ENCODE measurements around the gene PPIA.
"Not testable (repeated sequence)": the region's sequence is repeated elsewhere in the genome, so short reads cannot be mapped to it uniquely, and the experiment has no call there.

The PPIA gene

GRCh38 chr7:44764665-44765578, 31.6 kb upstream of the PPIA start:
- no peak for DNase-seq

DNA sequence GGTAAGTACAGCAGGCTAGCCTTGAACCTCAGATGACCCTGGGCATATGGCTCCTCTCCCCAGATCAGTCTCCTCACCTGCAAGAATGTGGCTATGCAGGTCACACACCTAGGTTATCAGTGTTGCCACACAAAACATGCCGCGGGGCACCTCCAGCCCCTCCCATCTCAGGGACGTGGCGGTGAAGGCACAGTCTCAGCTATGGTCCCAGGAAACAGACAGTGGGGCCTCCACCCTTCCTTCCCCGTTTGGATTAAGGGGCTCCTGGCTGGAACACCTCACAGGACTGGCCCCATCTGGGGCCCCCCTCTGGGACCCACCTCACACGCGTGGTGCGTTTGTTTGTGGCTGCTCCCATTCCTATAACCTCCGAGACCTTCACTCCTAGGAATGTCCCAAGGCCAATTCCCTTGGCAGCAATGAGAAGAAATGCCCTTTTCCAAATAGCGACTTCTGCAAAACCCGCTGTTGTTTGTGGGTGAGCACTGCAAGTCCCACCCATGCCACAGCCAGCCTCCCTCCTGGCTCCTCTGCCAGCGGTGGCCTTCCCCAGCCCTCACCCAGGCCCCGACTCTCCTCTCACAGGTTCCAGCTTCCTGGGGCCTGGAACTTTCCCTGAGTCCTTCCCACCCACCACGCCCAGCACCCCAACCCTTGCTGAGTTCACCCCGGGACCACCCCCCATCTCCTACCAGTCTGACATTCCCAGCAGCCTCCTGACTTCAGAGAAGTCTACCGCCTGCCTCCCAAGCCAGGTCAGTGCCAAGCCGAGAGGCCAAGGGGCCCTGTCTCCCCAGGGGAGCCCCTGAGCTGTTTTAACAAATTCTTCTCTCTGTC, 30.7 kb upstream of the PPIA start:
- DNase-seq: no peak

GRCh38 chr7:44766416-44766801, 30.1 kb upstream of the PPIA start:
- DNase-seq: no peak

- no peak for DNase-seq
These were observed 29.2 kb upstream of the PPIA start for GRCh38 chr7:44767134-44767911.

DNA sequence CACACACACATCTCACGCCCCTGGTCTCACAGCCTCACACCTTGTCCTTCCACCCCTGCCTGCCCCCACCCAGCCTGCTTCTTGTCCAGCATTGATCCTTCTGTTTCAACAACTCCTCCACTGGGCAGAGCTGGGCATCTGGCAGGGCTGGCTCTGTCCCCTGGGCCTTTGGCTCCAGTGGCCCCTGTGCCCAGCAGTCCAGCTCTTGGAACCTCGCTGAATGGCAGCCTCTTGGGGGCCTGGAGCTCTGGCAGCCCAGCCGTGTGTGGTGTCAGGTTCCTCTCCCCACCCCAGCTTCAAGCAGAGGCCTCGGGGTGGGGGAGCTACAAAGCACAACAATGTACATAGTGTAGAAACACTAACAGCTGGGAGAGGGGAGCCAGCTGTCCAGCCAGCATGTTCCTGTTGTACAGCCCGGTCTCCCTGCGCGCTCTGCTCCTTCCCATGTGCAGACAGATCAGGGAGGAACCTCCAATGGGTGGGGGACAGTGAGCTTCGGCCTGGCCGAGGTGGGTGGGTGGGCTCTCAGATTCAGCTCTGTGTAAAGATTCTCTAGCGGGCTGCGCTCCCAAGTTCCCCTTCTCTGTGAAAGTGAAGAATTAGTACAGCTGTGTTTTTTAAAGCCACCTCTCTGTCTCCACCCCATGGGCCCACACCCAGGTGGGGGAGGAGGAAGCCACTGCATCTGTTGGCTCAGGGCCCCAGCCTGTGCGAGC, 28.4 kb upstream of the PPIA start:
- peak in 1 of 2 experiments; percentile 13 for DNase-seq

- no peak for DNase-seq
These were observed 27.7 kb upstream of the PPIA start for GRCh38 chr7:44768628-44769371.

DNA sequence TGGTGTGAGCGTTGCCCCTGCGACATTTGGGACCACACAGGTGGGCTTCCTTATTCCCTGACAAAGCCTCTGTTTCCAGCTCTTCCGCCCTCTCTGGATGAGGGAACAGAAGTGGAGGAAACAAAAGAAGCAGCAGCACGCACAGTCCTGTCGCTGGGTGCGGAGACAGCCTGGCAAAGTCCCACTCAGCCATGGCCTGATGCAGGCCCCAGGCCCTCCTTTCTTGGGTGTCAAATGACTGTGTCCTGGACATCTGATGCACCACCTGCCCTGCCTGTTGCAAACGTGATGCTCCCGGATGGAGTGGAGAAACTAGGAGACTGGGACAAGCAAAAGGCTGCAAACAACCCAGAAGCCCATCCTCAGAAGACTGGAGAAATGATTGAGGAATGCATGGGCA, 27.1 kb upstream of the PPIA start:
- DNase-seq: no peak

DNA sequence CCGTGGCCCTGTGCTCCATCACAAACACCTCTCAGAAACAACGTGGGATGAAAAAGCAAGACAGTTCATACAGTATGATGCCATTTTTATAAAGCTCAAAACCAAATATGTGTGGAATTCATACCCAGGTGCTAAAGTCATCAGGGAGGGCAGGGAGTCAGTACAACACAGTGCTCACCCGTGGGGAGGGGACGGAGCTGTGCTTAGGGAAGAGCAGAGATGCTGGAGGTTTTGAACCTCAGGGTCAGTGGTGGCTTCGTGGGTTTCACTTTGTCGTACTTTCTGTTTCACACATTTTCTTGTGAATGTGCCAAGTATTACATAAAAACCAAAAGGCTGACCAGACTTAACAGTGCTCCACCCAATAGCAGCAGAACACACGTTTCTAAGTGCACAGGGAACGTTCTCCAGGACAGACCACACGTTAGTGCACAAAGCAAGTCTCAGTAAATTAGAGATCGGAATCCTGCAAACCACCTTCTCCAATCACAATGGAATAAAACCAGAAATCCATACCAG, 26.6 kb upstream of the PPIA start:
- peak in 1 of 2 experiments; percentile 29 for DNase-seq

GRCh38 chr7:44771358-44771757, 25.1 kb upstream of the PPIA start:
- no peak for DNase-seq

DNA sequence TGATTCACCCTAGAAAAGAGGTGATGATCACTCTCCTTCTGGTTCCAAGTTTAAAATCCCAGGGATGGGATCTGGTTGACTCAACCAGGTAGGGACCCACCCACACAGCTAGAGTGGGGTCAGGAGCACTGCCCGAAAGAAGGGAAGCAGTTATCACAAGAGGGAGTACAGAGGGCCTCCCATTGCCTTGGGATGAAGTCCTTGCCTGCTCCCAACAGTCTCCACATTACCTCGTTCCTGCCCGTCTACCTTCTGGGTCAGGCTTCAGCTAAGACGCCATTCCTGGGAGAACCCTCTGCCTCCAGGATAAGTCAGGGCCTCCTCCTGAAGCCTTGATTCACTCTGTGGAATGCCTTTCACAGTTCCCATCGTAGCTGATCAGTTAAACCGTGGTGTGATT, 24.0 kb upstream of the PPIA start:
- DNase-seq: no peak

GRCh38 chr7:44772867-44773266, 23.6 kb upstream of the PPIA start:
- no peak for DNase-seq

GRCh38 chr7:44774486-44774885, 22.0 kb upstream of the PPIA start:
- not testable (repeated sequence) for DNase-seq

DNA sequence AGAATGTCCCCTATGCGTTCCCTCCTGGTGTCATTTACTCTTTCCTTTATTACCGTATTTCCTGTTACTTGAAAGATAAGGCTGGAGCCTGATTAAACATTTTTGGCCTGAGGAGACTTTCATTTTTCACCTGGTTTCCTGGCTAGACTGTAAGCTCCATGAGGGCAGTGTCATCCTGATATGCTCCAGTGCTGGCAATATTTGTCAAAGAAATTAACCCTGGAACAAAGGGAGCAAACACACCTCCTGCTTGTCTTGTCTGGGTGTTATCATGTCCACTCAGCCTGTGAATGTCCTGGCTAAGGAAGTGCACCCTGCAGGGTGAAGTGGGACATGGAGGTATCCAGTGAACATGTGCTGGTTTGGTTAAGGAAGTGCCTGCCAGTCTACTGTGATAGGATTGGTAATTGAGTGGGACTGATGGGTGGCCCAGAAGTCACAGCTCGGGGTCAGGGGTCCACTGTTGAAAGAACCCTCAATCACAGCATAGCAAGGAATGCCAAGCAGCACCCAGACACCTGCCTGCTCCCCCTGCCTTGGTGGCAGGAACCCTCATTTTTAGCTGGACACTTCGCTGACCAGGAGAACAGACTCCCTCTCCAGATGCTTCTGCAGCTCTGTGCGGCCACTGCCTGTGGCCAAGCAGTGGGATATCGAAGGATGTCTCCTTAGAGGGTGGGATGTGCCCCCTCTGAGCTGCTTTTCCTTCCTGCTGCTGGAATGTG, 20.9 kb upstream of the PPIA start:
- no peak for DNase-seq

DNA sequence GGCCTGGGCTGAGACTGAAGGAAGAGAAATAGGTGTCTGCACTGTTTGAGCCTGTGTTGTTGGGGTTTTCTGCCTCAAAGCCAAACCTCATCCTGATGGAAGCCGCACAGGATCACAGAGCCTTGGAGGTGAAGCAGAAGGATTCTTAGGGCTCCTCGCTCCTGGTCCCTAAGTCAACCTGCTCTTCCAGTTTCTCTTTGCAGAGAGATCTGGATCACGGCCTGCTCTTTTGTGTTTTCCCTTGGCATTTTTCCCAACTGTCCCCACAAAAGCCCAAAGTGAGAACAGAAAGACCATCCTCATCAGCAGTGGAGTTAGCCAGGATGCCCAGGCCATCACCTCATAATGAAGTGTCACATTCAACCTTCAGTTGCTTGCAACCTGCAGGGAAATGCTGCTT, 20.3 kb upstream of the PPIA start:
- DNase-seq: no peak

DNA sequence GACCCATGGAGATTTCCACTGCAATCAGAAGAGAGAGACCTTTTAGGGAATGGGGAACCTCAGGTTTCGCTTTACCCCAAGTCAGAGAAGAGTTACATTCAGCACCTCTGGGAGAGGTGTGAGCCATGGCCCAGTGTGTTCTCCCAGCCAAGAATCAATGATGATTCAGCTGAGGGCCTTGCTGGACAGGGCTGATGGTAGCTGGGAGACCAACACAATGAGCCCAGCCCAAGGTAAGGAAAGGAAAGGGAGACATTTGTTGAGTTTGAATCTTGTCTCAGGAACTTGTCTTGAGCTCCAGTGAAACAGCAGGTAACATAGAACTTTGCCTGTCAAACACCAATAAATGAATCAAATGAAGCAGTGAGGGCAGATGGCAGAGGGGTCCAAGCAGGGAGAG, 14.0 kb upstream of the PPIA start:
- DNase-seq: no peak

GRCh38 chr7:44783407-44783806, 13.1 kb upstream of the PPIA start:
- no peak for DNase-seq

- DNase-seq: no peak
These were observed 12.1 kb upstream of the PPIA start for GRCh38 chr7:44784364-44784763.

GRCh38 chr7:44785218-44785617, 11.3 kb upstream of the PPIA start:
- not testable (repeated sequence) for DNase-seq

GRCh38 chr7:44787041-44787440, 9.4 kb upstream of the PPIA start:
- DNase-seq: no peak

- no peak for DNase-seq
These were observed 8.7 kb upstream of the PPIA start for GRCh38 chr7:44787762-44788161.

DNA sequence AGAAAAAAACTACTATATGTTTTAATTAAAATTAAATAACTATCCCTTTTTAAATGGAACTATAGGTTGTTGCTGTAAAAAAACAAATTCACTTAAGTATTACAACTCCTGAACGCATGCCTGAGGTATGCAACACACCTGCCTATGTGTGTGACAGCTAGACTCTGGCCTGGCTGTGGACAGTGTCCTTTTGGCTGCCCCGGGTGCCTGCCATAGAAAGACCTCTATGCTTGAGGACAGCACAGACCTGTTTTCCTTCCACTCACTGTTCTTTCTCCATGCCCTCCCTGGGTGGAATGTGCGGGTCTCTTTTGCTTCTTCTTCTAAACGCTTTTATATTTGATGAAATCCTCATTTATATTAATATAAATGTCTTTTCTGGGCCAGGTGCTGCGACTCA, 6.5 kb upstream of the PPIA start:
- DNase-seq: no peak
